Raji (cell line): ENCODE results near the gene OR51G2.
"Not testable (repeated sequence)": the region's sequence is repeated elsewhere in the genome, so short reads cannot be mapped to it uniquely, and the experiment has no call there.

Experiments used
- POLR2A ChIP-seq: IDR thresholded peaks from 2 replicates; pipeline ENCODE4 v1.6.1; 2011; ENCODE audit warnings: low read depth, low read length, control low read depth; ENCODE audit not compliant: insufficient read depth

The OR51G2 gene

DNA sequence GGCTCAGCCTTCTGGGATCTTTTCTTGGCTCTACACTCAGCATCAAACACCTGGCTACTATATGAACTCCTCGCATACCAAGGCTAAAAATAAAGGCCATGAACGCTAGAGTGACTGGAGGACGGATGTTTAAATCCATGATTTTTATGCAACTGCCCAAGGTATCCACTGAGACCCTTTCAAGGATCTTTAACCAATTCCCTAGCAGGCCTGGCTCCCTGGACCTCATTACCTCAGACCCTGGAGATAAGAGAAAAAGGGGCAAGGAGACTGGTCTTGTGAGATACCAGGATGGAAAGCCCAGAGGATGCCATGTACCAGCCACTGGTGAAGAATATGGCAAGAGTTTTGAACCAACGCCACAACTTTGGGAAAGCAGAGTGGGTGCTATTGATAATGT, at the start of gene OR51G2:
Gene OR51G2, minus strand, starts transcription at position 101 of the 400 bp plus-strand sequence. CDS start 3,687 bp downstream, outside the sequence.
- no peak for TF ChIP-seq POLR2A

DNA sequence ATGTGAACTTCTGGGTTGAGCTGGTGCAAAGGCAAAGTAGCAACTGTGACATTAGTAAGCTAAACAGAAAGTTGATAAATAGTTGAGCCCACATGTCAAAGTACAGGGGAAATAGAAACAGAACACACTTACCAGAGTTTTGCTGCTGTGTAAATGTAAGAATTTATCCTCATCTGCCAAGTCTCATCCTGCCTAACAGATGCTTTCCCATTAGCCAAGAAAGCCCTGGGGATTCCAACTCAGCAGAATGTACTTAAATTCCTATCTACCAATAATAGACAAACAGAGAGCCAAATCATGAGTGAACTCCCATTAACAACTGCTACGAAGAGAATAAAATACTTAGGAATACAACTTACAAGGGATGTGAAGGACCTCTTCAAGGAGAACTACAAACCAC, 43.7 kb upstream of the OR51G2 start:
- TF ChIP-seq POLR2A, result no peak

DNA sequence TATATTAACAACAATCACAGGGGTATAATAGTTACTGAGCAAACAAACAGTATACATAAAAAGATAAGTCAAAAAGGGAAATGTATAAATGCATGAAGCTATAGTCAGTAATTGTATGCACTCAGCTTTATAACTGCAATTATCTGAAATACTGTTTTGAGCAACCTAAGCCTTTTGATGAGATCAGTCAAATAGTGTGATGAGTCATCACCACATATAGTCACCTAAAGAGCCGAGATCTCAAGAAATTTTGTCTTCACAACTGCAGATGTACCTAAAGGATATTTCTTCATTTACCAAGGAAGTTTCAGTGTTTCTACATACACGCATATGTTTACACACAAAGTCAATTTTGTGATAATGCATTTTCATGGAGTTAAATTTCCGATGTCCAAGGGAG, 41.7 kb upstream of the OR51G2 start:
- no peak for TF ChIP-seq POLR2A

DNA sequence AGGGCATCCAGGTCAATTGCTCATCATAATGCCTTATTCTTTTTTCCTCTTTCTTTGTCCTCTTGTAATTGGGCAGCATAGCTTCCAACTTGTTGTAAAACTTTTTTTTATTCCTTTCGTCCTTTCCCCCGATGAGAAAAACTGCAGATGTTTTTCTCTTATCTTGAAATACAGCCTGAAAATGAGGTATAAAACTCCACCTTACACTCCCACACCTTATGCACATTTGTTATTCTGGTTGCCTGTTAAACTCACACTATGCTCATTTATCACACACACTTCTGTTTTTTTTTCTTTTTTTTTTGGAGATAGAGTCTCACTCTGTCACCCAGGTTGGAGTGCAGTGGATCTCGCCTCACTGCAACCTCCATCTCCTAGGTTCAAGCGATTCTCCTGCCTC, 38.2 kb upstream of the OR51G2 start:
- no peak for TF ChIP-seq POLR2A

DNA sequence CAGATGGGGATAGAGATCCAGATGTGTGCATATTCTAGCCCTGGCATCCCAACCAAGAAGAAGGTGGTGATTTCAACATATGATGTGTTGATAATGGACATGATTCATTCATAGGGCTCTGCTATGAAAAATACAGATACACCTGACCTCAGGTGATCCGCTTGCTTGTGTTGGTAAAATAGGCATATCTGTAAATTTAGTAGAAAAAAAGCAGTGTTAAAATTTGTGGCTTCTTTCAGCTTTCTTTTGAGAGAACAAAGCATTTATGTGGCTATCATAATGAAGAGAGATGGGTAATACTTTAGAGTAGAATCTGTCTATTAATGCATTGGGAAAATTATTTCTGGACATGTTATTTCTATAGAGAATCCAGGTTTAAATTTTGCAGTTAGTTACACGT, 36.5 kb upstream of the OR51G2 start, which contains the start of gene OR51A2:
Gene OR51A2, minus strand, starts transcription at position 101 of the 400 bp plus-strand sequence. Its CDS starts 0 bp downstream, at position 101.
- not testable (repeated sequence) for TF ChIP-seq POLR2A

DNA sequence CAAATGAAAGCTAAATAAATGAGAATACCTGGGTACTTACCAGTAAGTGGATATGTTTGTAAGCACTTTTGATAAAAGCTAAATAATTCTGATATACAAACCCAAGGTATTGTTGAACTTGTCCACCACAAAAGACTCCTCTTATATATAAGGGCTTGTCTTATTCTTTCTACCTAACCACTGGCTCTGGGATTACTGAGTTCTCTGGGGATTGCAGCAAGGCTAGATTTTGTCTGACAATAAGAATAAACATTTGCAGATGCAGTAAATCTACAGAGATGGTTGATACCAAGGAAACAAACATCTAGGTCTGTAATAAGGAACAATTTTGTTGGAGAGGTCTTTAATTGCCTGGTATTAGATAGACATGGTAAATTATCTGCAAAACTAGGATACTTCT, 28.4 kb upstream of the OR51G2 start, which contains the start of gene OR51A4:
Gene OR51A4, minus strand, starts transcription at position 101 of the 400 bp plus-strand sequence. CDS start 505 bp downstream, outside the sequence.
- TF ChIP-seq POLR2A, result no peak

DNA sequence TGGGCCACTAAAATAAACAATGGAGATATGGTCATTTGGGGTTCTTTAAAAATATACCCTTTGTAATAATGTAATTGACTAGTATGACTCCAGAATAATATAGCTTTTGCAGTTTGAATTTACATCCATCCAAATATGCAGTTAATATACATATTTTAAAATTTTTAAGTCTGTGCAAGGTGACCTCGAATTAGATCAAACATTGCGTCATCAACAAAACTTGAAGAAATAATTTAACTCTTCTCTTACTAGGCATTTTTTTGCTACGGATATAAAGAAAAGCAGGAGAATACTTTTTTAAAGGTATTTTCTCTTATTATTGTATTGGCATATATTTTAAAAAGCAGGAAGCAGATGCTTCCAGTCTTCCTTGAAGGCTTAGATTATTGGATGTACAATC, 17.6 kb upstream of the OR51G2 start:
- no peak for TF ChIP-seq POLR2A

DNA sequence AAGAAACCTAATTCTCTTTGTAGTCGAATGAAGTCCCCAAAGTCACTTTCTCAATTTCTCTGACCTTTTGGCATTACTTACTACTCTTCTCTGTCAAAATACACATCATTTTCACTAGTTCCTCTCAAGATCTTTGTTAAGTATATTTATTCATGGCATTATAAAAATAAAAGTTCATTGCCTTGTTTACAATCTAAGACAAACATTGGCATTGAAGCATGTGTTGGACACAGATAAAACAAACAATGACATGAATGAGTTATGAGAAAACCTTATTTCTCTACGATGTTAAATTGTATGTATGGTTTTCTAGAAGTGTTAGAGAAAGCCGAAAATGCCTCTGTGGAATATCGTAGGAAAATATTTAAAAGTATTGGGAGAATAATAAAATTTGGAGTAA, 13.6 kb upstream of the OR51G2 start:
- no peak for TF ChIP-seq POLR2A

DNA sequence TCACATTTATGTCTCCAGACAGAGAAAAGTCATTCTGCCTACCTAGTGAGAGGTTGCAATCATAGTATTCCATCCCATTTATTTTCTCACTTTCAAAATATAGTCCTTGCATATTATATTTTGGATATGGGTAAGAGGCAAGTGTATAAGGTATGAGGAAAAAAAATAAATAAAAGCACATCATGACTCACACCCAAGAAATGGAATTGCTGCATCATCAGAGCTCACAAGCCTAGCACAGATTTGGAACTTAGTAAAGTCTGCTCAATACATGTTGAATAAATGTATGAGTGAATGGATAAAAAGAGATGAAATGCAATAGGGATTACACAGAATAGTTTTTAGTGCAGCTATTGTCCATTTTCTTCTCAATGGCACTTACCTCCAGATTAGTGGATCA, 7.5 kb upstream of the OR51G2 start:
- TF ChIP-seq POLR2A, result no peak

DNA sequence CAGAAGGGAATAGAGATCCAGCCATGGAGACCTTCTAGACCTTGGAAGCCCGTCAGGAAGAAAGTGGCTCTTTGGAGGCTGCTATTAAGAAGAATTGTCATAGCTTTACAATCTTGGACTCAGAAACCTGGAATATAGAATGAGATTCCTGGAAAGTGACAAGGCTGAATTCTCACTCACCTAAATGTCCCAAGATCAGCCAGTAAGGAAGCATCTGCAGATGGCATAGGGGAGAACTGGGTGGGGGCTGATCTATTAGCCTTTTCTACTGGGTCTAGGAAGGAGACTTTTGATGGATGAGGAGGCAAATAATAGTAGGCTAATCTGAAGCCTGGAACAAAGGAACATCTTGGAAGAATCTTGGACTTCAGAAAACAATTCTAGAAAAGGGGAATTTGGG, 5.1 kb upstream of the OR51G2 start, which contains the start of gene OR51G1:
Gene OR51G1, minus strand, starts transcription at position 101 of the 400 bp plus-strand sequence. Its CDS starts 0 bp downstream, at position 101.
- TF ChIP-seq POLR2A, result no peak

DNA sequence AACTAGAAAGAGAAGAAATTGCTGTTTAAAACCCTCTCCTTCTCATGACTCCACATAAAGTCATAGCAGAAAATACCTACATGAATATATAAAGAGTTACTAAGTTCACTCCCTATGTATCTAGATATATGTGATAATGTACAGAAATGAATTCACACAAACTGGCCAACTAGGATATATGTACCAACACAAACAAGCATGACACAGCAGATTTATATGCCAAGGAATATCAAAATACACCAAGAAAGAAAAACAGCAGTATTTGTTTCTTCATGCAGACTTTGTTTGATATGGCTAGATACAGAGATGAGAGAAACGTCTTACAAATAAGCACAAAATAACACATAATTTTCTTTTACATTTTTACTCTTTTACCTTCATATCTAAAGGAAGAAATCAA, 3.2 kb upstream of the OR51G2 start:
- no peak for TF ChIP-seq POLR2A

DNA sequence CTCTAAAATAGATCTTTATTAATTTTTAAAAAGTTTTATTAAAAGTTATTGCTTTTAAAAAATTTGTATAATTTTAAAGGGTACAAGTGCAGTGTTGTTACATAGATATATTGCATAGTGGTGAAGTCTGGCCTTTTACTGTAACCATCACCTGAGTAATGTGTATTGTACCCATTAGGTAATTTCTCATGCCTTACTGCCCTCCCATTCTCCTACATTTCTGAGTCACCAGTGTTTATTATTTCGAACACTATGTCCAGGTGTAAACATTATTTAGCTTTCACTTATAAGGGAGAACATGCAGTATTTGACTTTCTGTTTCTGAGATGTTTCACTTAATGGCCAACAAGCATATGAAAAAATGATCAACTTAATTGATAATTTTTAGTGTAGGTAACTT, 2.6 kb upstream of the OR51G2 start:
- no peak for TF ChIP-seq POLR2A

DNA sequence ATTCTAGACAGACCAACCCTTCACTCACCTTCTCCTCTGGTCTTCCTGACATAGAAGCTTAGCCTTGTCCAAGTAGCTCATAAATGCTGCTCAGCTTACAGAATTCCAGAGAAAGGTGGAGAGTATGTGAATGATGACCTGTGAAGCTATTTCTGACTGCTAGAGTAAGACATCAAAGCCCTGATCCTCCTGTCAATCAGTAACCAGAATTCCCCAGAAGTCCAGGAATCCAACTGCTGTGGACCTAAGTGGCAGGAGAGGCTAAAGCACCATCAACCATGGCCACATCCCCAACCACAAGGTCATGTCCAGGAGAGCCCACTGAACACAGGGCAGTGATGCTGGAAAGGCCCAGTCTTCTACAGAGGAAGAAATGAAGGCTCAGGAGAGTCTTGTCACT, 2.6 kb downstream of the OR51G2 start:
- no peak for TF ChIP-seq POLR2A

DNA sequence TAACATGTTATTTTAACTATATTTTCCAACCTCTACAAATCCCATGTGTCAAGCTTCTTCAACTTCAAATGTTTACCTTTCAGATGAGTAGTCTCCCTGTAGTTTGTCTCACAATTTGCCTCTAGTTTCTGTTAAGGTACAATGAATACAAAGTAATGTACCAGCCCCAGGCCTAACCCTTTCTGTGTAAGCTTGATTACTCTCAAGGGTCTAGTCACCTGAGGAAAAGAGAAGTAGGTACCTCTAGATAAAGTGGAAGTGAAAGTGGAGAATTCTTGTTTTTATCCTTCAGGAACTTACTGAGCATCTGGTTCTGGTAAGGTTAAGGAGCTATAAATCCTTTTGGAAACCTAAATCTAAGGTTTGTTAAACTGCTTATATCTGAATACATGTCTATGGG, 15.7 kb downstream of the OR51G2 start, which contains the start of gene OR51A7:
Gene OR51A7, plus strand, starts transcription at position 300 of the 400 bp plus-strand sequence. CDS start 3,587 bp downstream, outside the sequence.
- TF ChIP-seq POLR2A, result no peak

DNA sequence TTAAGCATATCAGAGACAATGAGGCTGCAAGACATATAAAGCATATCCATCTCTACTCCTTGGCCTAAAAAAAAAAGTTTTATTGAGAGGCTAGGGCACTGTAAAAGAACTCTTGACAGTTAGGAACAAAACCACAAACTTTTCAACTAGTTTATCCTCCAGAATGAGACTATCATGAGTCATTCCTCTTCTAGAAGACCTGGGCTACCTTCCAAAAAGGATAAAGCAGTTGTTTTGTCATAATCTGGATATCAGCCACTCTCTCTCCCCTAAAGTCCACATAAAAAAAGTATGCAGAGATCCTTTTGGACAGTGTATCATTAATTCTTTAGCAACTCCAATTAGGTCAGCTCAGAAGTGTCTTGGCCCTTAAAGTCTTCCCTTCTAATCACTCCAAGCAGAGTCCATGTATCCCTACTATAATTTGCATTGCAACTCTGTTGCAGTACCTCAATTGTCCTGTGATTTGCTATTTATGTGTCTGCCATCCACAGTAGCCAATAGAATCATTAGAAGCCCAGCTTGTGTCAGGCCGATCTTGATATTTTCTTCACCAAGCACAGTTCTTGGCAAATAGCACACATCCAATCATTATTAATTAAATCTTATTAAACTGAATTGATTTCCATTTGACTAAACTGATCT, 27.0 kb downstream of the OR51G2 start:
- TF ChIP-seq POLR2A, result no peak

- no peak for TF ChIP-seq POLR2A
Observed at GRCh38 chr11:4890279-4890678, 28.9 kb downstream of the OR51G2 start.

DNA sequence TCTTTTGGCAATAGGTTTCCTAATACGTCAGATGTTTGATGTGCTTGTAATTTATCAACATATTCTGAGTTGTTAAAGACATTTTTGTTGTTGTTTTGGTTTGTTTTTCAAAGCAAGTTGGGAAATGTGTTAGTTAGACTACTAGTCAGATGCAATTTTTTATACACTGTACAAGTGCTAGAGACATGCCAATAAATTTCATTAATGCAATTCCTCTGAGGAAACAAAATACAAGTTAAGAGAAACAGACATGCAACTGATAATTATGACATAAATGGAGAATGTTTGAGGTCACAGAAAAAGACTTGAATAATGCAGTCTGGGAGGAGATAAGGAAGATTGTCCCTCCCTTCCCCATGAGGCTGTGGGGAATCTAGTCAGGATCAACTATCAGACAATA, 31.6 kb downstream of the OR51G2 start:
- no peak for TF ChIP-seq POLR2A

GRCh38 chr11:4886186-4886585, 33.0 kb downstream of the OR51G2 start:
- no peak for TF ChIP-seq POLR2A

DNA sequence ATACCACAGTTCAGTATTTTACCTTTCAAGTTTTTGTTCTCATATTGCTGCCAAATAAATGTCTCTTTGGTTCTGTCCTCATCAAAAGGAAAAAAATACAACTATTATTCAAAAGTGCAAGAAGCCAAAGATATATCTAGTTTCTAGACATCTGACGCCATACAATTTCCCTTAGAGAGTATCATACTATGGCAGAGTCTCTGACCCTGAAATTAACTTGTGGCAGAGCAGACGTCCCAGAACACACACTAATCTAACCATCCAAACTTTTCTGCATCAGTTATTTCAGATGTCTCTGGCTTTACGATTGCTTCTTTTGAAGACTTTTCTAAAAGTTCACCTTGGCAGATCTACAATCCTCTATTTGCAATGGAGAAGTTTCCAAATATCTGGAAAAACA, 34.8 kb downstream of the OR51G2 start:
- no peak for TF ChIP-seq POLR2A
